ENCODE data around the gene TMEM18. TPM values are rescaled to one million over a fixed set of nuclear protein-coding genes. Genes with fewer than 3 reads are reported as not detected.

TMEM18 gene
- total and polyA plus RNA-seq, 2 experiments from 2014 or later = 15.0 to 41.9 TPM

DNA sequence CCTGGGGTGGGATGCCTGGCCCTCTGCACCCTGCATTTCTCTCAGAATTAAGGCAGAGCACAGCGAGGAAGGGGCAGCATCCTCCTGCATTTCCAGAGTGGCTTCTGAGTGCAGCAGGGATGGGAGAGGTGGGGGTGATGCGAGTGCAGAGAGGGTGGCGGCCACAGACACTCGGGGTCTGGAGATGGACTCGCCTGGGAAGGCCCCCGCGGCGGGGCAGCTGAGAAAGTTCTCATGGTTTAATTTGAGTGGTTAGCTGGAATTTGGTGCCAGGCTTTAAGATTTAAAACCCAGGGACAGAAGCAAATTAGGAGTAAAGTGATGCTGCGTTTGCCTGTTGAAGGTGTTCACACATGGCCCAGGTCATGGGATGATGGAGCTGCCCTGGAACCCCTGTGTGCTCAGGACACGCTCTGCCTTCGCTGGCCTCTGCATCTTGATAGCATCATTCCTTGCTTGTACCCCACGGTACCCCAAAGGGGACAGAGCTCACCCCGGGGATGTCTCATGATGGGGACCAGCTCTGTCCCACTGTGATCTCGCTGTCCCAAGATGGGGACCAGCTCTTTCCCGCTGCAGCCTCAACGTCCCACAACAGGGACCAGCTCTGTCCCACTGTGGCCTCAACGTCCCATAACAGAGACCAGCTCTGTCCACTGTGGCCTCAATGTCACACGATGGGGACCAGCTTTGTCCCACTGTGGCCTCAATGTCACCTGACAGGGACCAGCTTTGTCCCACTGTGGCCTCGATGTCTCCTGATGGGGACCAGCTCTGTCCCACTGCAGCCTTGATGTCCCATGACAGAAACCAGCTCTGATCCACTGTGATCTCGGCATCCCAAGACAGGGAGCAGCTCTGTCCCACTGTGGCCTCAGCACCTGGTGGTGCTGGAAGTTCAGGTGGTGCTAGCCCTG lies 27.5 kb downstream of the TMEM18 start (continued):
- TF ChIP-seq ZNF462 (CRISPR knock-in tag; IDR thresholded peaks at IDR 0.05) (no peak), STAT1 (IDR thresholded peaks at IDR 0.05; ENCODE audit: unreplicated experiment) (no peak), ZNF114 (CRISPR knock-in tag; IDR thresholded peaks at IDR 0.05) (no peak), EZH2 (IDR thresholded peaks at IDR 0.05; ENCODE audit: low read depth, unreplicated experiment) (no peak), ETS1 (IDR thresholded peaks at IDR 0.05) (no peak)
